ENCODE results near the gene CLEC1B. TPM values are rescaled to one million over a fixed set of nuclear protein-coding genes. Genes with fewer than 3 reads are reported as not detected.
"Not testable (repeated sequence)": the region's sequence is repeated elsewhere in the genome, so short reads cannot be mapped to it uniquely, and the experiment has no call there.

Gene CLEC1B
- total and polyA plus RNA-seq, 8 donors = 0.92 TPM; not detected in 7

GRCh38 chr12:9980126-9980525 lies 18.8 kb downstream of the CLEC1B start:
- 62 to 81% (median 69%) methylated on average over 3 of the region's 3 CpGs for WGBS, 5 donors
- intact Hi-C loops (cut with DNase I; ENCODE audit: low total_unique reads) = no loop called here
- DNase-seq = no peak
- Histone ChIP-seq H3K9me3 (peaks cover 0 to 7% (median 0%) of the 10 kb centered on the region in 4 donors), H3K36me3 (no peaks in the 10 kb centered on the region), H3K4me1 (no peaks in the 10 kb centered on the region), H3K27me3 (no peaks in the 10 kb centered on the region), H3K27ac (no peak overlapping the region), H3K4me3 (no peak overlapping the region)
- TF ChIP-seq POLR2AphosphoS5 (IDR thresholded peaks at IDR 0.05) (no peak), CTCF (IDR thresholded peaks at IDR 0.05) (no peak), POLR2A (IDR thresholded peaks at IDR 0.05) (no peak), EP300 (IDR thresholded peaks at IDR 0.05) (no peak)

GRCh38 chr12:9977916-9978315 lies 21.0 kb downstream of the CLEC1B start:
- TF ChIP-seq POLR2A (IDR thresholded peaks at IDR 0.05) = no peak
- TF ChIP-seq EP300 (IDR thresholded peaks at IDR 0.05) = no peak
- TF ChIP-seq POLR2AphosphoS5 (IDR thresholded peaks at IDR 0.05) = no peak
- TF ChIP-seq CTCF (IDR thresholded peaks at IDR 0.05) = no peak

GRCh38 chr12:9976626-9977025 lies 22.3 kb downstream of the CLEC1B start:
- H3K4me3 ChIP-seq; H3K4me1 ChIP-seq; H3K27me3 ChIP-seq; H3K27ac ChIP-seq; DNase-seq; intact Hi-C loops (cut with DNase I; ENCODE audit: low total_unique reads); H3K9me3 ChIP-seq; H3K36me3 ChIP-seq: not testable (repeated sequence)
- WGBS, 5 donors = 39 to 70% (median 57%) methylated on average over 5 of the region's 5 CpGs

More at GRCh38 chr12:9977916-9978315, 21.0 kb downstream of the CLEC1B start:
- Histone ChIP-seq H3K36me3 (no peaks in the 10 kb centered on the region), H3K4me1 (no peaks in the 10 kb centered on the region), H3K9me3 (peaks cover 0 to 7% (median 0%) of the 10 kb centered on the region in 4 donors), H3K4me3 (no peak overlapping the region), H3K27ac (no peak overlapping the region), H3K27me3 (no peaks in the 10 kb centered on the region)
- intact Hi-C loops (cut with DNase I; ENCODE audit: low total_unique reads) = no loop called here
- no peak for DNase-seq

GRCh38 chr12:9975614-9976013 lies 23.3 kb downstream of the CLEC1B start:
- intact Hi-C loops (cut with DNase I; ENCODE audit: low total_unique reads) = no loop called here
- DNase-seq = no peak
- Histone ChIP-seq H3K27ac (no peak overlapping the region), H3K36me3 (no peaks in the 10 kb centered on the region), H3K9me3 (peaks cover 0 to 7% (median 0%) of the 10 kb centered on the region in 4 donors), H3K4me3 (no peak overlapping the region), H3K27me3 (no peaks in the 10 kb centered on the region), H3K4me1 (no peaks in the 10 kb centered on the region)
- TF ChIP-seq POLR2A (IDR thresholded peaks at IDR 0.05) = no peak
- TF ChIP-seq CTCF (IDR thresholded peaks at IDR 0.05) = no peak
- TF ChIP-seq POLR2AphosphoS5 (IDR thresholded peaks at IDR 0.05) = no peak
- TF ChIP-seq EP300 (IDR thresholded peaks at IDR 0.05) = no peak
- WGBS, 5 donors = 86 to 96% (median 88%) methylated on average over 2 of the region's 2 CpGs

GRCh38 chr12:9974731-9975130 lies 24.2 kb downstream of the CLEC1B start:
- H3K27me3 ChIP-seq; H3K36me3 ChIP-seq; intact Hi-C loops (cut with DNase I; ENCODE audit: low total_unique reads); H3K4me3 ChIP-seq; H3K9me3 ChIP-seq; H3K27ac ChIP-seq; H3K4me1 ChIP-seq; DNase-seq: not testable (repeated sequence)
- WGBS, 5 donors = 89 to 97% (median 93%) methylated on average over 2 of the region's 2 CpGs
